ENCODE data around the gene FIBCD1.

Gene FIBCD1

GRCh38 chr9:130931508-130932254, 7.4 kb downstream of the FIBCD1 start:
- no peak overlapping the region for H3K27ac ChIP-seq
- H3K79me2 ChIP-seq (ENCODE audit: insufficient read depth, low read depth), result no peaks in the 10 kb centered on the region
- H3K4me2 ChIP-seq, result no peak overlapping the region
- H3K4me1 ChIP-seq (ENCODE audit: low read depth, poor library complexity, severe bottlenecking), result peaks cover 5% of the 10 kb centered on the region
- no peaks in the 10 kb centered on the region for H3K36me3 ChIP-seq (ENCODE audit: insufficient read depth)
- H3K4me3 ChIP-seq (IDR thresholded peaks at IDR 0.05; ENCODE audit: insufficient read depth, low read depth, low read length), result no peak overlapping the region
- no peaks in the 10 kb centered on the region for H4K20me1 ChIP-seq (ENCODE audit: insufficient read depth)
- H3K9ac ChIP-seq, result no peak overlapping the region
- peaks cover 95% of the 10 kb centered on the region for H3K27me3 ChIP-seq (ENCODE audit: insufficient read depth, low read depth)
- TF ChIP-seq, protein P1, sequence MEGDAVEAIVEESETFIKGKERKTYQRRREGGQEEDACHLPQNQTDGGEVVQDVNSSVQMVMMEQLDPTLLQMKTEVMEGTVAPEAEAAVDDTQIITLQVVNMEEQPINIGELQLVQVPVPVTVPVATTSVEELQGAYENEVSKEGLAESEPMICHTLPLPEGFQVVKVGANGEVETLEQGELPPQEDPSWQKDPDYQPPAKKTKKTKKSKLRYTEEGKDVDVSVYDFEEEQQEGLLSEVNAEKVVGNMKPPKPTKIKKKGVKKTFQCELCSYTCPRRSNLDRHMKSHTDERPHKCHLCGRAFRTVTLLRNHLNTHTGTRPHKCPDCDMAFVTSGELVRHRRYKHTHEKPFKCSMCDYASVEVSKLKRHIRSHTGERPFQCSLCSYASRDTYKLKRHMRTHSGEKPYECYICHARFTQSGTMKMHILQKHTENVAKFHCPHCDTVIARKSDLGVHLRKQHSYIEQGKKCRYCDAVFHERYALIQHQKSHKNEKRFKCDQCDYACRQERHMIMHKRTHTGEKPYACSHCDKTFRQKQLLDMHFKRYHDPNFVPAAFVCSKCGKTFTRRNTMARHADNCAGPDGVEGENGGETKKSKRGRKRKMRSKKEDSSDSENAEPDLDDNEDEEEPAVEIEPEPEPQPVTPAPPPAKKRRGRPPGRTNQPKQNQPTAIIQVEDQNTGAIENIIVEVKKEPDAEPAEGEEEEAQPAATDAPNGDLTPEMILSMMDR (conservative IDR thresholded peaks at IDR 0.05; ENCODE audit: low read depth, low read length), result no peak
- H2AFZ ChIP-seq (ENCODE audit: low read depth), result no peak overlapping the region

DNA sequence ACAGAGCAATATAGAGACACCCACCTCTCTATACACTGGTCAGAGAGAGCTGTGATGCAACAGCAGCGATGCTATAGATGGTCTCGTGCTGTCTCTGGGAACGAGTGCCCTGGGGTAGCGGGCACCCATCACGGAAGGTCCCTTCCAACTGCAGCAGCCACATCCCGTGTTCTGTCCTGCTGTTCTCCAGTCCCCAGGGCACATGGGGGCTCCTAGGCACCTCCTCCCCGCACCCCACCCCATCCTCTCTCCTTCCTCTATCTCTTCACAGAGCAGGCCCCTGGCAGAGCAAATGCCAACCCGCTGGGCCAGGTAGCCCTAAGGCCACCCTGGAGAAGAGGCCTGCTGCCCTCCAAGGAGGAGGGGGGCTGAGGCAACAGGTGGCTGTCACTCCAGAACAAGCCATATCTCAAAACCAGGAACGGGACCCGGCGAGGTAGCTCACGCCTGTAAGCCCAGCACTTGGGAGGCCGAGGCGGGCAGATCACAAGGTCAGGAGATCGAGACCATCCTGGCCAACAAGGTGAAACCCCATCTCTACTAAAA, 8.2 kb downstream of the FIBCD1 start:
- Histone ChIP-seq H4K20me1 (ENCODE audit: insufficient read depth) (no peaks in the 10 kb centered on the region), H2AFZ (ENCODE audit: low read depth) (no peak overlapping the region), H3K36me3 (ENCODE audit: insufficient read depth) (no peaks in the 10 kb centered on the region), H3K9ac (no peak overlapping the region), H3K79me2 (ENCODE audit: insufficient read depth, low read depth) (no peaks in the 10 kb centered on the region), H3K4me2 (no peak overlapping the region), H3K27me3 (ENCODE audit: insufficient read depth, low read depth) (peaks cover 95% of the 10 kb centered on the region), H3K4me1 (ENCODE audit: low read depth, poor library complexity, severe bottlenecking) (peaks cover 5% of the 10 kb centered on the region), H3K4me3 (IDR thresholded peaks at IDR 0.05; ENCODE audit: insufficient read depth, low read depth, low read length) (no peak overlapping the region), H3K27ac (no peak overlapping the region)
- TF ChIP-seq, protein P1 (conservative IDR thresholded peaks at IDR 0.05; ENCODE audit: low read depth, low read length), result no peak

DNA sequence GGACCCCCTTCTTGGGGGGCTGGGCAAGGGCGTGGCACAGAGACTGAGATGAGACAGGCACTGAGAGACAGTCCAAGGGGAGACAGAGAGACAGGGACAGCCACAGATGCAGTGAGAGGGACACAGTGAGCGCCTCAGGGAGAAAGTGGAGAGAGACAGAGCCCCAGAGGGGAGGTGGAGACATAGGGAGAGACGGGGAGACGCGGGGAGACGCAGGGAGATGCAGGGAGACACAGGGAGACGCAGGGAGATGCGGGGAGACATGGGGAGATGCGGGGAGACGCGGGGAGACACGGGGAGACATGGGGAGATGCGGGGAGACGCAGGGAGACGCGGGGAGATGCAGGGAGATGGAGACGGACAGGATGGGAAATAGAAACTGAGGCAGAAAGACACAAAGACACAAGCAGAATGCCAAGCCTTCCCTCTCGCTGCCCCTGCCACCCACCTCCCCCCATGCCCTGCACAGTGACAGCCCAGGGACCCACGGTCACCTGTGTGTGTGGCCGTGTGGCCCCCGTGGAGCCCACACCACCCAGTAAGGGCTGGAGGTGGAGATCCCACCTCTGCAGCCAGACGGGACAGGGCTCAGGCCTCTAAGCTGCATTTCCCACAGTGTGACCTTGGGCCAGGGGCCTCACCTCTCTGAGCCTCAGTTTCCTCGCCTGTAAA, 8.8 kb downstream of the FIBCD1 start:
- Histone ChIP-seq H3K4me2 (no peak overlapping the region), H4K20me1 (ENCODE audit: insufficient read depth) (no peaks in the 10 kb centered on the region), H3K4me3 (IDR thresholded peaks at IDR 0.05; ENCODE audit: insufficient read depth, low read depth, low read length) (no peak overlapping the region), H3K27me3 (ENCODE audit: insufficient read depth, low read depth) (peaks cover 95% of the 10 kb centered on the region), H3K9ac (no peak overlapping the region), H2AFZ (ENCODE audit: low read depth) (no peak overlapping the region), H3K79me2 (ENCODE audit: insufficient read depth, low read depth) (no peaks in the 10 kb centered on the region), H3K4me1 (ENCODE audit: low read depth, poor library complexity, severe bottlenecking) (peaks cover 5% of the 10 kb centered on the region), H3K36me3 (ENCODE audit: insufficient read depth) (no peaks in the 10 kb centered on the region), H3K27ac (no peak overlapping the region)
- TF ChIP-seq, protein P1 (conservative IDR thresholded peaks at IDR 0.05; ENCODE audit: low read depth, low read length), result no peak

- H3K27ac ChIP-seq, result no peak overlapping the region
- H3K4me1 ChIP-seq (ENCODE audit: low read depth, poor library complexity, severe bottlenecking), result peaks cover 5% of the 10 kb centered on the region
- H3K9ac ChIP-seq, result no peak overlapping the region
- TF ChIP-seq, protein P1 (conservative IDR thresholded peaks at IDR 0.05; ENCODE audit: low read depth, low read length), result no peak
- H2AFZ ChIP-seq (ENCODE audit: low read depth), result no peak overlapping the region
- no peaks in the 10 kb centered on the region for H3K36me3 ChIP-seq (ENCODE audit: insufficient read depth)
- no peaks in the 10 kb centered on the region for H3K79me2 ChIP-seq (ENCODE audit: insufficient read depth, low read depth)
- H3K4me3 ChIP-seq (IDR thresholded peaks at IDR 0.05; ENCODE audit: insufficient read depth, low read depth, low read length), result no peak overlapping the region
- no peak overlapping the region for H3K4me2 ChIP-seq
- no peaks in the 10 kb centered on the region for H4K20me1 ChIP-seq (ENCODE audit: insufficient read depth)
- H3K27me3 ChIP-seq (ENCODE audit: insufficient read depth, low read depth), result peaks cover 95% of the 10 kb centered on the region
These were observed 9.4 kb downstream of the FIBCD1 start for GRCh38 chr9:130929571-130930038.
